WTC11 (cell line): ENCODE data around the gene PTPRO. TPM values are rescaled to one million over a fixed set of nuclear protein-coding genes. Genes with fewer than 3 reads are reported as not detected.

Experiments used
- ATF1 ChIP-seq: sonication (generic); formaldehyde crosslinking; IDR thresholded peaks from 2 replicates; pipeline ENCODE4 v1.8.1; 2023; ENCODE audit warnings: mild to moderate bottlenecking, moderate library complexity, missing genetic modification reagents
- ATF3 ChIP-seq: sonication (generic); formaldehyde crosslinking; conservative IDR thresholded peaks from 2 replicates; pipeline ENCODE4 v1.8.1; 2022; ENCODE audit warnings: mild to moderate bottlenecking, missing genetic modification reagents
- CREM ChIP-seq: sonication (generic); formaldehyde crosslinking; IDR thresholded peaks from 2 replicates; pipeline ENCODE4 v1.8.1; 2022; ENCODE audit warnings: mild to moderate bottlenecking, missing genetic modification reagents, moderate library complexity
- E2F5 ChIP-seq: sonication (generic); formaldehyde crosslinking; IDR thresholded peaks from 2 replicates; pipeline ENCODE4 v1.8.1; 2022; ENCODE audit warnings: mild to moderate bottlenecking, moderate library complexity, missing genetic modification reagents
- FOXJ3 ChIP-seq: sonication (generic); formaldehyde crosslinking; IDR thresholded peaks from 2 replicates; pipeline ENCODE4 v1.9.0; 2021; ENCODE audit warnings: missing genetic modification reagents, mild to moderate bottlenecking, borderline replicate concordance
- FOXK1 ChIP-seq: sonication (generic); formaldehyde crosslinking; IDR thresholded peaks from 2 replicates; pipeline ENCODE4 v1.8.0; 2022; ENCODE audit warnings: mild to moderate bottlenecking, moderate library complexity, missing genetic modification reagents
- GRHL2 ChIP-seq: fragments of 250-450 bp; sonication (Bioruptor Pico); IDR thresholded peaks from 2 replicates; pipeline ENCODE4 v1.8.0; 2022; ENCODE audit warnings: mild to moderate bottlenecking, moderate library complexity; ENCODE audit not compliant: insufficient replicate concordance, severe bottlenecking
- HMGA2 ChIP-seq: fragments of 250-450 bp; sonication (Bioruptor Pico); IDR thresholded peaks from 2 replicates; pipeline ENCODE4 v1.4.0; 2021; ENCODE audit warnings: mild to moderate bottlenecking, moderate library complexity
- IRF2 ChIP-seq: sonication (generic); formaldehyde crosslinking; IDR thresholded peaks from 2 replicates; pipeline ENCODE4 v1.8.0; 2022; ENCODE audit warnings: low read depth, missing genetic modification reagents, borderline replicate concordance
- JUN ChIP-seq: sonication (generic); formaldehyde crosslinking; IDR thresholded peaks from 2 replicates; pipeline ENCODE4 v1.8.0; 2023; ENCODE audit warnings: mild to moderate bottlenecking, missing genetic modification reagents
- PREB ChIP-seq: sonication (generic); formaldehyde crosslinking; IDR thresholded peaks from 2 replicates; pipeline ENCODE4 v1.8.1; 2022; ENCODE audit warnings: mild to moderate bottlenecking, missing genetic modification reagents, moderate library complexity, borderline replicate concordance
- PRRX2 ChIP-seq: fragments of 250-450 bp; sonication (Bioruptor Pico); IDR thresholded peaks from 2 replicates; pipeline ENCODE4 v1.8.0; 2021; ENCODE audit warnings: mild to moderate bottlenecking
- SOX15 ChIP-seq: fragments of 250-450 bp; sonication (Bioruptor Pico); IDR thresholded peaks from 2 replicates; pipeline ENCODE4 v1.9.0; 2021; ENCODE audit warnings: mild to moderate bottlenecking
- TP53 ChIP-seq: sonication (generic); formaldehyde crosslinking; IDR thresholded peaks from 2 replicates; pipeline ENCODE4 v1.8.1; 2023; ENCODE audit warnings: mild to moderate bottlenecking, missing genetic modification reagents
- ZNF232 ChIP-seq: sonication (generic); formaldehyde crosslinking; IDR thresholded peaks from 2 replicates; pipeline ENCODE4 v1.8.0; 2022; ENCODE audit warnings: mild to moderate bottlenecking, missing genetic modification reagents
- ZNF281 ChIP-seq: sonication (generic); formaldehyde crosslinking; IDR thresholded peaks from 2 replicates; pipeline ENCODE4 v1.8.0; 2023; ENCODE audit warnings: mild to moderate bottlenecking, missing genetic modification reagents
- ZNF317 ChIP-seq: sonication (generic); formaldehyde crosslinking; IDR thresholded peaks from 2 replicates; pipeline ENCODE4 v1.8.1; 2023; ENCODE audit warnings: low read depth, mild to moderate bottlenecking, moderate library complexity, missing genetic modification reagents, borderline replicate concordance
- ZNF396 ChIP-seq: fragments of 250-450 bp; sonication (Bioruptor Pico); IDR thresholded peaks from 2 replicates; pipeline ENCODE4 v1.8.0; 2021; ENCODE audit warnings: mild to moderate bottlenecking, moderate library complexity, borderline replicate concordance
- ZNF416 ChIP-seq: fragments of 250-450 bp; sonication (Bioruptor Pico); IDR thresholded peaks from 2 replicates; pipeline ENCODE4 v1.9.0; 2021; ENCODE audit warnings: mild to moderate bottlenecking, inconsistent platforms
- ZNF423 ChIP-seq: fragments of 250-450 bp; sonication (Bioruptor Pico); IDR thresholded peaks from 2 replicates; pipeline ENCODE4 v2.1.2; 2022; ENCODE audit warnings: mild to moderate bottlenecking, moderate library complexity
- ZNF671 ChIP-seq: fragments of 250-450 bp; sonication (Bioruptor Pico); IDR thresholded peaks from 2 replicates; pipeline ENCODE4 v1.8.0; 2021; ENCODE audit warnings: mild to moderate bottlenecking
- total RNA-seq: library from RNA; stranded (reverse); gene quantifications from 3 replicates; pipeline ENCODE4 v1.2.3, GENCODE V29; 2021
- TF ChIP-seq, protein P1 (sequence below): sonication (generic); formaldehyde crosslinking; IDR thresholded peaks from 2 replicates; pipeline ENCODE4 v1.8.0; 2023; ENCODE audit warnings: missing genetic modification reagents, mild to moderate bottlenecking, borderline replicate concordance
- TF ChIP-seq, protein P2 (sequence below): fragments of 250-450 bp; sonication (Bioruptor Pico); IDR thresholded peaks from 2 replicates; pipeline ENCODE4 v1.9.0; 2021; ENCODE audit warnings: moderate library complexity, mild to moderate bottlenecking, inconsistent platforms, borderline replicate concordance
- TF ChIP-seq, protein P3 (sequence below): fragments of 250-450 bp; sonication (Bioruptor Pico); conservative IDR thresholded peaks from 2 replicates; pipeline ENCODE4 v1.9.0; 2021; ENCODE audit warnings: mild to moderate bottlenecking

Gene PTPRO
- total RNA-seq, 1 experiment from 2014 or later: 1.1 TPM

- TF ChIP-seq, protein P1, sequence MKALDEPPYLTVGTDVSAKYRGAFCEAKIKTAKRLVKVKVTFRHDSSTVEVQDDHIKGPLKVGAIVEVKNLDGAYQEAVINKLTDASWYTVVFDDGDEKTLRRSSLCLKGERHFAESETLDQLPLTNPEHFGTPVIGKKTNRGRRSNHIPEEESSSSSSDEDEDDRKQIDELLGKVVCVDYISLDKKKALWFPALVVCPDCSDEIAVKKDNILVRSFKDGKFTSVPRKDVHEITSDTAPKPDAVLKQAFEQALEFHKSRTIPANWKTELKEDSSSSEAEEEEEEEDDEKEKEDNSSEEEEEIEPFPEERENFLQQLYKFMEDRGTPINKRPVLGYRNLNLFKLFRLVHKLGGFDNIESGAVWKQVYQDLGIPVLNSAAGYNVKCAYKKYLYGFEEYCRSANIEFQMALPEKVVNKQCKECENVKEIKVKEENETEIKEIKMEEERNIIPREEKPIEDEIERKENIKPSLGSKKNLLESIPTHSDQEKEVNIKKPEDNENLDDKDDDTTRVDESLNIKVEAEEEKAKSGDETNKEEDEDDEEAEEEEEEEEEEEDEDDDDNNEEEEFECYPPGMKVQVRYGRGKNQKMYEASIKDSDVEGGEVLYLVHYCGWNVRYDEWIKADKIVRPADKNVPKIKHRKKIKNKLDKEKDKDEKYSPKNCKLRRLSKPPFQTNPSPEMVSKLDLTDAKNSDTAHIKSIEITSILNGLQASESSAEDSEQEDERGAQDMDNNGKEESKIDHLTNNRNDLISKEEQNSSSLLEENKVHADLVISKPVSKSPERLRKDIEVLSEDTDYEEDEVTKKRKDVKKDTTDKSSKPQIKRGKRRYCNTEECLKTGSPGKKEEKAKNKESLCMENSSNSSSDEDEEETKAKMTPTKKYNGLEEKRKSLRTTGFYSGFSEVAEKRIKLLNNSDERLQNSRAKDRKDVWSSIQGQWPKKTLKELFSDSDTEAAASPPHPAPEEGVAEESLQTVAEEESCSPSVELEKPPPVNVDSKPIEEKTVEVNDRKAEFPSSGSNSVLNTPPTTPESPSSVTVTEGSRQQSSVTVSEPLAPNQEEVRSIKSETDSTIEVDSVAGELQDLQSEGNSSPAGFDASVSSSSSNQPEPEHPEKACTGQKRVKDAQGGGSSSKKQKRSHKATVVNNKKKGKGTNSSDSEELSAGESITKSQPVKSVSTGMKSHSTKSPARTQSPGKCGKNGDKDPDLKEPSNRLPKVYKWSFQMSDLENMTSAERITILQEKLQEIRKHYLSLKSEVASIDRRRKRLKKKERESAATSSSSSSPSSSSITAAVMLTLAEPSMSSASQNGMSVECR (CRISPR knock-in tag): no peak
- TF ChIP-seq HMGA2 (CRISPR knock-in tag) (no peak), ZNF396 (CRISPR knock-in tag) (no peak), SOX15 (CRISPR knock-in tag) (no peak), JUN (CRISPR knock-in tag) (peak; percentile 55; the same call in 1 of the 2 replicates), GRHL2 (no peak), FOXJ3 (no peak), ZNF671 (no peak), PRRX2 (CRISPR knock-in tag) (no peak), ZNF281 (no peak), CREM (0 out of 2 replicates have a peak, but pooled peaks have one; percentile 62), ZNF317 (CRISPR knock-in tag) (peak; percentile 38; the same call in 1 of the 2 replicates), FOXK1 (CRISPR knock-in tag) (0 out of 2 replicates have a peak, but pooled peaks have one; percentile 28), PREB (CRISPR knock-in tag) (no peak), ZNF232 (CRISPR knock-in tag) (no peak), TP53 (CRISPR knock-in tag) (no peak), ZNF416 (CRISPR knock-in tag) (no peak), ATF3 (no peak), ATF1 (no peak), ZNF423 (no peak), IRF2 (CRISPR knock-in tag) (no peak), E2F5 (CRISPR knock-in tag) (peak; percentile 43; the same call in 1 of the 2 replicates)
- TF ChIP-seq, protein P2, sequence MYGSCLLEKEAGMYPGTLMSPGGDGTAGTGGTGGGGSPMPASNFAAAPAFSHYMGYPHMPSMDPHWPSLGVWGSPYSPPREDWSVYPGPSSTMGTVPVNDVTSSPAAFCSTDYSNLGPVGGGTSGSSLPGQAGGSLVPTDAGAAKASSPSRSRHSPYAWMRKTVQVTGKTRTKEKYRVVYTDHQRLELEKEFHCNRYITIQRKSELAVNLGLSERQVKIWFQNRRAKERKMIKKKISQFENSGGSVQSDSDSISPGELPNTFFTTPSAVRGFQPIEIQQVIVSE (CRISPR knock-in tag): no peak
- TF ChIP-seq, protein P3, sequence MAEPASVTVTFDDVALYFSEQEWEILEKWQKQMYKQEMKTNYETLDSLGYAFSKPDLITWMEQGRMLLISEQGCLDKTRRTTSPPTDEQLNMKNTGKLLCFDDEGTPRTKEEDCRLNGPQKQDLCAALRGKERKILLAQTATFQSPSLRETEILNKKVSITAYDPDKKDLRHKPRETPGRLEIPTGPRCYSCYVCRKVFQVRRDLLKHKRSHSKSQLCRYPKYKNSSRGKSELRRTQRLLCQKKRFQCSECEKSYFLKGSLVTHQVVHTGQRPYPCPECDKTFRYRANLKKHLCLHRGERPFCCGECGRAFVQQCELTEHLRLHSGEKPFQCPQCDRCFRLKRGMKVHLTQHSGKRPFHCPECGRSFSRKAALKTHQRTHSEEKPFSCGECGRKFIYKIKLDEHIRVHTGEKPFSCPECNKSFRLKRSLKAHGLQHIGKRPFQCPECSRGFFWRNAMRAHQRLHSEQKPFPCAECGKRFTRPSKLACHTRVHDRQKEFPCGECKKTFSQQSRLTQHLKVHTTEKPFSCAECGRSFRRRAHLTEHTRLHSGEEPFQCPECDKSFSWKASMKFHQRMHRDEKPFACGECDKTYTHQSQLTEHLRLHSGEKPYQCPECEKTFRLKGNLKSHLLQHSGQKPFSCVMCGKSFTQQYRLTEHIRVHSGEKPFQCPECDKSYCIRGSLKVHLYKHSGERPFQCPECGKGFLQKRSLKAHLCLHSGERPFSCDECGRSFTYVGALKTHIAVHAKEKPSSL (CRISPR knock-in tag): no peak
Measured at GRCh38 chr12:15322164-15323061, at the start of gene PTPRO (continued).
